Caco-2 (cell line): ENCODE measurements around the gene XG. TPM values are rescaled to one million over a fixed set of nuclear protein-coding genes. Genes with fewer than 3 reads are reported as not detected.
"Not testable (repeated sequence)": the region's sequence is repeated elsewhere in the genome, so short reads cannot be mapped to it uniquely, and the experiment has no call there.

Experiments
- Bru-seq: library from RNA; stranded (reverse); fragments of 400-500 nt; gene quantifications from one replicate; lab custom pipeline; 2021; lab: Mats Ljungman, UMichigan
- BruChase-seq, 2 experiments: library from RNA; stranded (reverse); fragments of 400-500 nt; gene quantifications; one replicate each; lab custom pipeline; 2021; lab: Mats Ljungman, UMichigan
- BruUV-seq: library from RNA; stranded (reverse); fragments of 400-500 nt; replicated peaks from 2 replicates; lab custom pipeline; 2021; lab: Mats Ljungman, UMichigan
- CTCF ChIA-PET: fragments of 300-600 bp; sonication (Branson Sonifier 250); formaldehyde crosslinking; loops from one replicate; lab custom pipeline; 2022; ENCODE audit warnings: antibody characterized with exemption; lab: Charles Lee
- POLR2A ChIA-PET: fragments of 300-600 bp; sonication (Branson Sonifier 250); formaldehyde crosslinking; loops from one replicate; lab custom pipeline; 2022; ENCODE audit warnings: antibody characterized with exemption; lab: Charles Lee
- DNase-seq, 2 experiments: peaks; one replicate each; pipeline versions ENCODE4 v3.0.0 to v3.0.0-alpha.2; 2020 to 2022
- H3K27me3 ChIP-seq: replicated peaks from 2 replicates; pipeline ENCODE4 v1.6.0; 2011; ENCODE audit warnings: low read length; ENCODE audit not compliant: control insufficient read depth, insufficient read depth
- H3K36me3 ChIP-seq: 2 replicates; pipeline ENCODE4 v1.5.1; 2011; ENCODE audit warnings: low read length; ENCODE audit not compliant: control insufficient read depth, insufficient read depth
- H3K4me1 ChIP-seq: fragments of 250-450 bp; sonication (Bioruptor Pico); 2 replicates; pipeline ENCODE4 v1.5.1; 2020; ENCODE audit warnings: mild to moderate bottlenecking
- H3K4me3 ChIP-seq: 2 replicates; pipeline ENCODE4 v1.5.1; 2011; ENCODE audit warnings: low read depth, mild to moderate bottlenecking, control low read depth, low read length
- H3K9me3 ChIP-seq: fragments of 250-450 bp; sonication (Bioruptor Pico); 2 replicates; pipeline ENCODE4 v1.5.1; 2020; ENCODE audit warnings: mild to moderate bottlenecking, moderate library complexity
- H3K27ac Mint-ChIP-seq: one replicate; pipeline ENCODE4 v1.8.0; 2022; ENCODE audit warnings: mixed read lengths; ENCODE audit not compliant: unreplicated experiment
- H3K27me3 Mint-ChIP-seq: one replicate; pipeline ENCODE4 v1.8.0; 2022; ENCODE audit warnings: mixed read lengths; ENCODE audit not compliant: insufficient read depth, unreplicated experiment
- H3K36me3 Mint-ChIP-seq: one replicate; pipeline ENCODE4 v1.8.0; 2022; ENCODE audit warnings: mild to moderate bottlenecking, mixed read lengths; ENCODE audit not compliant: insufficient read depth, unreplicated experiment
- H3K4me1 Mint-ChIP-seq: one replicate; pipeline ENCODE4 v1.8.0; 2022; ENCODE audit warnings: low read depth, mixed read lengths; ENCODE audit not compliant: unreplicated experiment
- H3K4me3 Mint-ChIP-seq: one replicate; pipeline ENCODE4 v1.8.0; 2022; ENCODE audit warnings: mild to moderate bottlenecking, moderate library complexity, mixed read lengths; ENCODE audit not compliant: unreplicated experiment
- H3K9me3 Mint-ChIP-seq: one replicate; pipeline ENCODE4 v1.8.0; 2022; ENCODE audit warnings: mixed read lengths; ENCODE audit not compliant: unreplicated experiment
- intact Hi-C: fragments of 100-400 bp; cut with micrococcal nuclease; formaldehyde crosslinking; loops from one replicate; pipeline ENCODE4 v1.10.0; 2022; ENCODE audit not compliant: unreplicated experiment
- long read RNA-seq: library from polyadenylated mRNA; stranded (forward); transcript quantifications from one replicate; pipeline ENCODE4 v2.0.0, GENCODE V29; 2022
- total RNA-seq: library from RNA; stranded (reverse); gene quantifications from 2 replicates; pipeline ENCODE4 v1.2.3, GENCODE V29; 2022
- TF ChIP-seq, protein P1 (sequence below), 2 experiments: fragments of 200-600 bp in 1 of 2; IDR thresholded peaks; 1 replicate in 1 of 2; 2 replicates in 1 of 2; pipeline versions ENCODE4 v1.5.1 to v1.8.0; 2011 to 2022; ENCODE audit warnings: antibody characterized with exemption in 1 of 2, control low read depth in 1 of 2, inconsistent platforms in 1 of 2, low read depth in 1 of 2, low read length in 1 of 2, mild to moderate bottlenecking in 1 of 2, moderate library complexity in 1 of 2; ENCODE audit not compliant: insufficient read depth in 1 of 2, severe bottlenecking in 1 of 2, unreplicated experiment in 1 of 2

The XG gene, protein sequence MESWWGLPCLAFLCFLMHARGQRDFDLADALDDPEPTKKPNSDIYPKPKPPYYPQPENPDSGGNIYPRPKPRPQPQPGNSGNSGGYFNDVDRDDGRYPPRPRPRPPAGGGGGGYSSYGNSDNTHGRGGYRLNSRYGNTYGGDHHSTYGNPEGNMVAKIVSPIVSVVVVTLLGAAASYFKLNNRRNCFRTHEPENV
- total RNA-seq (1.2 and 1.3 TPM in 2 replicates), Bru-seq, nascent RNA (percentile 39 among the genes with signal in this experiment), BruChase-seq, experiment 1, labeled RNA remaining after a 2-hour chase (percentile 35 among the genes with signal in this experiment), BruChase-seq, experiment 2, labeled RNA remaining after a 6-hour chase (percentile 33 among the genes with signal in this experiment)
- long read RNA-seq, partial matches to known transcripts = 0 of 1 reads
- long read RNA-seq, other reads (novel, unspliced or antisense) = 1 of 1 reads

DNA sequence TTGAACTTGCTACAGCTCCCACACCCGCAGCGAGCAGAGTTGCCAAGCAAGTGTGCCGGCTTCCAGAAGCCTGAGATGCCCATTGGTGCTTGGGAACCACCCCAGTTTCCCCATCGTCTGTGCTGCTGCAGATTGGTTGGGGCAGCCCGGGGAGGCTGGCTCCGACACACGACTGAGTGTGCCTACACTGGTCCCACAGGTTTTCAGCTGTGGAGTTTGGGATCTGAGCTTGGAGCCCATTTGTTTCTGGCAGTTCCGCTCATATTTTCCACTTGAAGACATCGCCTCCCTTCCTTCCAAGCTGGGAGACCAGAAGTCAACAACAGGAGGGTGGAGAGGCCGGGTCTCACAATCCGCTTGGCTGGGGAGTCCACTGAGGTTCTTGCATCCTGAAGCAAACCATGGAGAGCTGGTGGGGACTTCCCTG lies at the start of gene XG:
Gene XG (plus strand): TSS at position 167 of the 427 bp plus-strand sequence. CDS start 235 bp downstream, at position 402.
- CTCF ChIA-PET, DNase-seq, H3K4me1 ChIP-seq, H3K9me3 ChIP-seq, H3K27me3 Mint-ChIP-seq, H3K4me3 Mint-ChIP-seq, intact Hi-C loops, H3K27me3 ChIP-seq, H3K4me3 ChIP-seq, H3K9me3 Mint-ChIP-seq, BruUV-seq, H3K27ac Mint-ChIP-seq, H3K36me3 ChIP-seq, H3K36me3 Mint-ChIP-seq, POLR2A ChIA-PET: not testable (repeated sequence)
- H3K4me1 Mint-ChIP-seq = peaks cover 18% of the 10 kb centered on the region

DNA sequence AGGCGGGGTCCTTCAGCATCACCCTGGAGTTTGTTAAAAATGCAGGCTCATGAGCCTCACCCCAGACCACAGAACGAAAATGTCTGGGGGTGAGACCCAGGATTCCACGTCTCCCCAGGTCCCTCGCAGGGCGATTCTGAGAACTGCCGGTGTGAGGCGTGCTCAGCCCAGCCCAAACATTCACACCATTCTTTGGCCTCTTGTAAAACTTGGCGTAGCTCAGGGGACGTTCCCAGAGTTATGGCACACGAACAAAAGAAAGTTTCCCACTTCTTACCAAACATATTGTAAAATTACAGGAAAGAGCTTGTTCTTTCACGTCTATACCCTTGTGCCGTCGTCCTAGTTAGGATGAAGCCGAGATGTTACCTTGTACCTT lies 47.9 kb upstream of the XG start:
- Histone ChIP-seq H3K9me3 (no peaks in the 10 kb centered on the region), H3K4me3 (no peak overlapping the region), H3K4me1 (peaks cover 15% of the 10 kb centered on the region), H3K36me3 (peaks cover 4% of the 10 kb centered on the region), H3K27me3 (no peaks in the 10 kb centered on the region)
- no peaks in the 10 kb centered on the region for H3K27me3 Mint-ChIP-seq
- DNase-seq = no peak
- no peak overlapping the region for H3K4me3 Mint-ChIP-seq
- BruUV-seq = no TSS peak
- H3K27ac Mint-ChIP-seq = peak overlapping the region; percentile 26
- POLR2A ChIA-PET = no interaction called here
- peaks cover 33% of the 10 kb centered on the region for H3K4me1 Mint-ChIP-seq
- peaks cover 62% of the 10 kb centered on the region for H3K36me3 Mint-ChIP-seq
- CTCF ChIA-PET = no interaction called here
- TF ChIP-seq, protein P1, sequence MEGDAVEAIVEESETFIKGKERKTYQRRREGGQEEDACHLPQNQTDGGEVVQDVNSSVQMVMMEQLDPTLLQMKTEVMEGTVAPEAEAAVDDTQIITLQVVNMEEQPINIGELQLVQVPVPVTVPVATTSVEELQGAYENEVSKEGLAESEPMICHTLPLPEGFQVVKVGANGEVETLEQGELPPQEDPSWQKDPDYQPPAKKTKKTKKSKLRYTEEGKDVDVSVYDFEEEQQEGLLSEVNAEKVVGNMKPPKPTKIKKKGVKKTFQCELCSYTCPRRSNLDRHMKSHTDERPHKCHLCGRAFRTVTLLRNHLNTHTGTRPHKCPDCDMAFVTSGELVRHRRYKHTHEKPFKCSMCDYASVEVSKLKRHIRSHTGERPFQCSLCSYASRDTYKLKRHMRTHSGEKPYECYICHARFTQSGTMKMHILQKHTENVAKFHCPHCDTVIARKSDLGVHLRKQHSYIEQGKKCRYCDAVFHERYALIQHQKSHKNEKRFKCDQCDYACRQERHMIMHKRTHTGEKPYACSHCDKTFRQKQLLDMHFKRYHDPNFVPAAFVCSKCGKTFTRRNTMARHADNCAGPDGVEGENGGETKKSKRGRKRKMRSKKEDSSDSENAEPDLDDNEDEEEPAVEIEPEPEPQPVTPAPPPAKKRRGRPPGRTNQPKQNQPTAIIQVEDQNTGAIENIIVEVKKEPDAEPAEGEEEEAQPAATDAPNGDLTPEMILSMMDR (IDR thresholded peaks at IDR 0.05; ENCODE audit: insufficient read depth in 1 of 2, low read depth in 1 of 2, low read length in 1 of 2, severe bottlenecking in 1 of 2, unreplicated experiment in 1 of 2) = no peak
- H3K9me3 Mint-ChIP-seq = peaks cover 11% of the 10 kb centered on the region
- intact Hi-C loops = no loop called here

DNA sequence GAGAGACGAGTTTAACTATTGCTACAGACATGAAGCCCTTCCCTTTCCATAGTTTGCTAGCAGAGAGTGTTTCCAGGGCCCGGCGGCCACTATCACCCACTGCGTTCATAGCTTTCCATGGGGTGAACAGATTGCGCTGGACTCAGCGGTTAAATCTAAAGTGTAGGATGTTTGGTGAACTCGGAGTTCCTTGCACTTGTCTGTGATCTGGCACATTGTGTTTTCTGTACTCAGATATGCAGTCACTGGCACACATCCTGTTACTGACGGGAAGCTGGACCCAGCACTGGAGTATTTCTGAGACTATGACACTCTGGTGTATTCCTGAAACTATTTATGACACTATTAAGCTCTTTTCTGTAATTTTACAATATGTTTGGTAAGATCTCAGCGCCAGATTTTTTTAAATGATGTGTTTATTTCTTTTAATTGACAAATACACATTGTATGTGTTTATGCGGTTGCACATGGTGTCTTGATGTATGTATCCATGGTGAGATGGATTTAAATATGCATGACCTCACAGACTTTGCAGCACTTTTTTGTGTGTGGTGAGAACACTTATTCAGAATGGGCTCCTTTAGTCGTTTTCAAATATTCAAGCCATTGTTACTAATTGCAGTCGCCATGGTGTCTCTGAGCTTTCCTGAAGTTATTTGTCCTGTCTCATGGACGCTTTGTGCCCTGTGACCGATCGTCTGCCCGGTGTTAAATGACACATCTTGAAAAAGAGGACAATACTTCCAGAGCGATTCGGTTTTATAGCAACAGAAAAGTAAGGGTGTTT lies 46.6 kb upstream of the XG start:
- ChIA-PET POLR2A (no interaction called here), CTCF (no interaction called here)
- TF ChIP-seq, protein P1 (IDR thresholded peaks at IDR 0.05; ENCODE audit: insufficient read depth in 1 of 2, low read depth in 1 of 2, low read length in 1 of 2, severe bottlenecking in 1 of 2, unreplicated experiment in 1 of 2) = no peak
- no peak for DNase-seq
- no peaks in the 10 kb centered on the region for H3K27me3 Mint-ChIP-seq
- peaks cover 25% of the 10 kb centered on the region for H3K4me1 ChIP-seq
- H3K9me3 ChIP-seq = no peaks in the 10 kb centered on the region
- H3K9me3 Mint-ChIP-seq = peaks cover 9% of the 10 kb centered on the region
- intact Hi-C loops = no loop called here
- no TSS peak for BruUV-seq
- no peaks in the 10 kb centered on the region for H3K27me3 ChIP-seq
- no peak overlapping the region for H3K27ac Mint-ChIP-seq
- H3K36me3 Mint-ChIP-seq = peaks cover 49% of the 10 kb centered on the region
- H3K4me3 ChIP-seq = no peak overlapping the region
- H3K4me1 Mint-ChIP-seq = peaks cover 36% of the 10 kb centered on the region
- H3K36me3 ChIP-seq = peaks cover 2% of the 10 kb centered on the region
- H3K4me3 Mint-ChIP-seq = no peak overlapping the region
